Astrocyte (in vitro differentiated cells and primary cell): ENCODE measurements around the gene ITGAE. TPM values are rescaled to one million over a fixed set of nuclear protein-coding genes. Genes with fewer than 3 reads are reported as not detected.

Source experiments
- DNase-seq: peaks from one replicate; pipeline ENCODE4 v3.0.0-alpha.2; 2010; ENCODE audit warnings: low read depth
- FAIRE-seq: peaks from 2 replicates; lab custom pipeline; 2011; peaks lifted over from hg19 to GRCh38; lab: Jason Lieb, UNC
- H2AFZ ChIP-seq: 2 replicates; pipeline ENCODE4 v1.6.0; 2012; ENCODE audit warnings: low read depth, low read length, inconsistent platforms
- H3K27ac ChIP-seq: 2 replicates; pipeline ENCODE4 v1.5.1; 2011; ENCODE audit warnings: low read depth, low read length, inconsistent platforms
- H3K27me3 ChIP-seq: 2 replicates; pipeline ENCODE4 v1.6.0; 2011; ENCODE audit warnings: low read length, inconsistent platforms; ENCODE audit not compliant: insufficient read depth
- H3K36me3 ChIP-seq: 2 replicates; pipeline ENCODE4 v1.5.1; 2011; ENCODE audit warnings: low read length, inconsistent platforms; ENCODE audit not compliant: insufficient read depth
- H3K4me1 ChIP-seq: 2 replicates; pipeline ENCODE4 v1.5.1; 2011; ENCODE audit warnings: low read length, inconsistent platforms; ENCODE audit not compliant: insufficient read depth
- H3K4me2 ChIP-seq: 2 replicates; pipeline ENCODE4 v1.6.0; 2012; ENCODE audit warnings: low read length, inconsistent platforms
- H3K4me3 ChIP-seq: 2 replicates; pipeline ENCODE4 v1.5.1; 2011; ENCODE audit warnings: low read depth, mild to moderate bottlenecking, low read length, inconsistent platforms; ENCODE audit not compliant: insufficient read depth
- H3K79me2 ChIP-seq: 2 replicates; pipeline ENCODE4 v1.6.0; 2012; ENCODE audit warnings: mild to moderate bottlenecking, low read length, inconsistent platforms; ENCODE audit not compliant: insufficient read depth
- H3K9ac ChIP-seq: 2 replicates; pipeline ENCODE4 v1.6.0; 2012; ENCODE audit warnings: mild to moderate bottlenecking, low read length, inconsistent platforms
- H3K9me3 ChIP-seq: 2 replicates; pipeline ENCODE4 v1.5.1; 2012; ENCODE audit warnings: low read depth, mild to moderate bottlenecking, low read length, inconsistent platforms; ENCODE audit not compliant: insufficient read depth
- H4K20me1 ChIP-seq: 2 replicates; pipeline ENCODE4 v1.6.0; 2012; ENCODE audit warnings: low read length, inconsistent platforms; ENCODE audit not compliant: insufficient read depth
- H3K27ac Mint-ChIP-seq: one replicate; pipeline ENCODE4 v1.8.0; 2021; ENCODE audit warnings: mild to moderate bottlenecking, mixed read lengths; ENCODE audit not compliant: unreplicated experiment
- H3K27me3 Mint-ChIP-seq: one replicate; pipeline ENCODE4 v1.8.0; 2021; ENCODE audit warnings: low read depth, mixed read lengths; ENCODE audit not compliant: unreplicated experiment
- H3K36me3 Mint-ChIP-seq: one replicate; pipeline ENCODE4 v1.8.0; 2021; ENCODE audit warnings: low read depth, mixed read lengths; ENCODE audit not compliant: unreplicated experiment
- H3K4me1 Mint-ChIP-seq: one replicate; pipeline ENCODE4 v1.8.0; 2021; ENCODE audit warnings: low read depth, mixed read lengths; ENCODE audit not compliant: unreplicated experiment
- H3K4me3 Mint-ChIP-seq: one replicate; pipeline ENCODE4 v1.8.0; 2021; ENCODE audit warnings: mild to moderate bottlenecking, moderate library complexity, mixed read lengths; ENCODE audit not compliant: unreplicated experiment
- H3K9me3 Mint-ChIP-seq: one replicate; pipeline ENCODE4 v1.8.0; 2021; ENCODE audit warnings: mild to moderate bottlenecking, mixed read lengths; ENCODE audit not compliant: unreplicated experiment
- EZH2 ChIP-seq: IDR thresholded peaks from 2 replicates; pipeline ENCODE4 v1.6.1; 2012; ENCODE audit warnings: mild to moderate bottlenecking, low read length, inconsistent platforms; ENCODE audit not compliant: insufficient read depth
- total RNA-seq: library from RNA; stranded (reverse); gene quantifications from 2 replicates; pipeline ENCODE4 v1.2.1, GENCODE V29; 2021
- TF ChIP-seq, protein P1 (sequence below): IDR thresholded peaks from 2 replicates; pipeline ENCODE4 v1.5.1; 2011; ENCODE audit warnings: low read depth, mild to moderate bottlenecking, inconsistent platforms, low read length, moderate library complexity; ENCODE audit not compliant: insufficient read depth

The ITGAE gene
- total RNA-seq, 1 donor from 2014 or later, result 30.9 TPM

DNA sequence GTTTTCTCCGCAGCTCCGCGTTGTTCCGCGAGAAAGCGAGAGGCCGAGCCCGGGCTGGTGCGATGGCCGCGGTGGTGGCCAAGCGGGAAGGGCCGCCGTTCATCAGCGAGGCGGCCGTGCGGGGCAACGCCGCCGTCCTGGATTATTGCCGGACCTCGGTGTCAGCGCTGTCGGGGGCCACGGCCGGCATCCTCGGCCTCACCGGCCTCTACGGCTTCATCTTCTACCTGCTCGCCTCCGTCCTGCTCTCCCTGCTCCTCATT lies 132.0 kb downstream of the ITGAE start:
- Histone ChIP-seq H3K79me2 (peaks cover 65% of the 10 kb centered on the region), H3K9me3 (no peaks in the 10 kb centered on the region), H3K27me3 (no peaks in the 10 kb centered on the region), H3K4me2 (peak overlapping the region; percentile 92), H3K36me3 (peaks cover 9% of the 10 kb centered on the region), H3K4me1 (peaks cover 18% of the 10 kb centered on the region), H3K9ac (peak overlapping the region; percentile 98), H4K20me1 (peaks cover 59% of the 10 kb centered on the region), H3K4me3 (peak overlapping the region; percentile 95), H2AFZ (peak overlapping the region; percentile 79), H3K27ac (peak overlapping the region; percentile 86)
- H3K27ac Mint-ChIP-seq, result peak overlapping the region; percentile 97
- DNase-seq, result no peak
- no peak for FAIRE-seq
- H3K4me1 Mint-ChIP-seq, result peaks cover 22% of the 10 kb centered on the region
- H3K27me3 Mint-ChIP-seq, result no peaks in the 10 kb centered on the region
- peaks cover 8% of the 10 kb centered on the region for H3K36me3 Mint-ChIP-seq
- peak overlapping the region; percentile 99 for H3K4me3 Mint-ChIP-seq
- no peaks in the 10 kb centered on the region for H3K9me3 Mint-ChIP-seq
- TF ChIP-seq EZH2, result no peak
- TF ChIP-seq, protein P1, sequence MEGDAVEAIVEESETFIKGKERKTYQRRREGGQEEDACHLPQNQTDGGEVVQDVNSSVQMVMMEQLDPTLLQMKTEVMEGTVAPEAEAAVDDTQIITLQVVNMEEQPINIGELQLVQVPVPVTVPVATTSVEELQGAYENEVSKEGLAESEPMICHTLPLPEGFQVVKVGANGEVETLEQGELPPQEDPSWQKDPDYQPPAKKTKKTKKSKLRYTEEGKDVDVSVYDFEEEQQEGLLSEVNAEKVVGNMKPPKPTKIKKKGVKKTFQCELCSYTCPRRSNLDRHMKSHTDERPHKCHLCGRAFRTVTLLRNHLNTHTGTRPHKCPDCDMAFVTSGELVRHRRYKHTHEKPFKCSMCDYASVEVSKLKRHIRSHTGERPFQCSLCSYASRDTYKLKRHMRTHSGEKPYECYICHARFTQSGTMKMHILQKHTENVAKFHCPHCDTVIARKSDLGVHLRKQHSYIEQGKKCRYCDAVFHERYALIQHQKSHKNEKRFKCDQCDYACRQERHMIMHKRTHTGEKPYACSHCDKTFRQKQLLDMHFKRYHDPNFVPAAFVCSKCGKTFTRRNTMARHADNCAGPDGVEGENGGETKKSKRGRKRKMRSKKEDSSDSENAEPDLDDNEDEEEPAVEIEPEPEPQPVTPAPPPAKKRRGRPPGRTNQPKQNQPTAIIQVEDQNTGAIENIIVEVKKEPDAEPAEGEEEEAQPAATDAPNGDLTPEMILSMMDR, result no peak

DNA sequence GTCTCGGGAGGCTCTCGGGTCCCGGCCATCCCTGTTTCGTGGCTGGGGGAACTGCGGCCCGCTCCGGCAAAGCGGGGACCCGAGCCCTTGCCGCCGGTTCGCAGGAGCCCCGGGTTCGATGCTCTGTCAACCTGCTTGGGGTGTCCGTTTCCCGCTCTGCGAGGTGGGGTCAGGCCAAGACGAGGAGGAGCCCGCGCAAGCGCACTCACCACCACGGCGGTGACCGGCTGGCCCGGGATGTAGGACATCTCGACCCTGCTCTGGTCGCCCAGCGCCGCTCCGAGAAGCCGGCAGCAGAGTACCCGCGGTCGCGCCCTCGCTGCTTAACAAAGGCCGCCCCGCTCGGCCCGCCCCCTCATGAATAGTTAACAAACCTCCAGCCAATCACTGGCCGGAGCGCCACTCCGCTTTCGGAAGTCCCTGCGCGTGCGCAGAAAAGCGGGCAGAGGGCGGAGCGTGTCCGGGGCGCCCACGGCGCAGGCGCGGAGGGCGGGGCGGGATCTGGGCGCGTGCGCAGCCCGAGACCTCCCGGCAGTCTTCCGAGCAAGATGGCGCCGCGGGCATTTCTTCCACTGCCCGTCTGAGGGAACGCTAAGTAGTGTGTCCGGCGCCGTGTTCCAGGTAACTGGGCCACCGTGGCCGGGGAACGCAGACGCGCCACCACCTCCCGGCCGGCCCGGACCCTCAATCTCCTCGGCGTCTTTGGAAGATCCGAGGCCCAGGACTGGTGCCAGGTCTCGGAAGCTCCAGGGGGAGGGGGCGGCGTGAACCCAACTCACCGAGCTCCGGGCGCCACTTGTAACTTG lies 132.5 kb downstream of the ITGAE start, which contains the start of the genes EMC6 and TAX1BP3:
Gene EMC6, plus strand, starts transcription at position 534 of the 806 bp plus-strand sequence. CDS start 335 bp downstream, outside the sequence.
Gene TAX1BP3, minus strand, starts transcription at position 300 of the 806 bp plus-strand sequence. Its CDS starts 52 bp downstream, at position 248.
- Histone ChIP-seq H3K9ac (peak within 1 kb of the TSS; percentile 98), H3K4me3 (peak within 1 kb of the TSS; percentile 95), H3K27me3 (no peaks in the 10 kb centered on the region), H3K4me2 (peak within 1 kb of the TSS; percentile 100), H3K4me1 (peaks cover 18% of the 10 kb centered on the region), H4K20me1 (peaks cover 65% of the 10 kb centered on the region), H3K27ac (peak within 1 kb of the TSS; percentile 98), H3K79me2 (peaks cover 70% of the 10 kb centered on the region), H3K9me3 (no peaks in the 10 kb centered on the region), H2AFZ (peak within 1 kb of the TSS; percentile 79), H3K36me3 (peaks cover 12% of the 10 kb centered on the region)
- FAIRE-seq, result no peak
- H3K4me3 Mint-ChIP-seq, result peak within 1 kb of the TSS; percentile 99
- no peaks in the 10 kb centered on the region for H3K9me3 Mint-ChIP-seq
- H3K27ac Mint-ChIP-seq, result peak within 1 kb of the TSS; percentile 97
- peaks cover 23% of the 10 kb centered on the region for H3K4me1 Mint-ChIP-seq
- DNase-seq, result peak; percentile 83
- H3K36me3 Mint-ChIP-seq, result peaks cover 8% of the 10 kb centered on the region
- H3K27me3 Mint-ChIP-seq, result no peaks in the 10 kb centered on the region
- no peak for TF ChIP-seq EZH2
- TF ChIP-seq, protein P1, result no peak
